IMR-90 (cell line): ENCODE results near the gene ZW10. TPM values are rescaled to one million over a fixed set of nuclear protein-coding genes. Genes with fewer than 3 reads are reported as not detected.

ENCODE experiments used
- ATAC-seq: fragments of 200-7000 bp; cut with Tn5 transposase; 2 replicates; pipeline ENCODE4 v1.9.1; 2020; ENCODE audit warnings: low read depth, mild to moderate bottlenecking, moderate library complexity
- BruUV-seq: library from RNA; stranded (reverse); fragments of 400-500 nt; replicated peaks from 2 replicates; lab custom pipeline; 2021; lab: Mats Ljungman, UMichigan
- CTCF ChIA-PET: fragments of 300-600 bp; formaldehyde crosslinking; extraction: SDS; loops from one replicate; lab custom pipeline; 2021; ENCODE audit warnings: antibody characterized with exemption; lab: Yijun Ruan, JAX
- POLR2A ChIA-PET: fragments of 300-600 bp; sonication (Branson Sonifier 250); formaldehyde crosslinking; loops from one replicate; lab custom pipeline; 2022; ENCODE audit warnings: antibody characterized with exemption; ENCODE audit not compliant: unreplicated experiment; lab: Charles Lee
- DNase-seq: peaks from one replicate; pipeline ENCODE4 v3.0.0; 2013
- H2AFZ ChIP-seq: replicated peaks from 2 replicates; pipeline ENCODE3; 2013; ENCODE audit warnings: low read length, mild to moderate bottlenecking; ENCODE audit not compliant: poor library complexity
- H2AK5ac ChIP-seq: 2 replicates; pipeline ENCODE4 v1.6.1; 2013; ENCODE audit warnings: low read depth, low read length, inconsistent platforms
- H2AK9ac ChIP-seq: replicated peaks from 2 replicates; pipeline ENCODE3; 2013; ENCODE audit warnings: mild to moderate bottlenecking, low read depth, low read length, moderate library complexity; ENCODE audit not compliant: poor library complexity
- H2BK120ac ChIP-seq: 2 replicates; pipeline ENCODE4 v1.6.1; 2013; ENCODE audit warnings: low read depth, low read length, inconsistent platforms
- H2BK15ac ChIP-seq: 3 replicates; pipeline ENCODE4 v1.6.1; 2013; ENCODE audit warnings: low read depth, low read length, inconsistent platforms
- H2BK20ac ChIP-seq: 2 replicates; pipeline ENCODE4 v1.6.1; 2013; ENCODE audit warnings: low read depth, mild to moderate bottlenecking, inconsistent platforms, low read length, moderate library complexity
- H2BK5ac ChIP-seq: 2 replicates; pipeline ENCODE4 v1.6.1; 2013; ENCODE audit warnings: mild to moderate bottlenecking, low read depth, low read length, inconsistent platforms; ENCODE audit not compliant: poor library complexity, severe bottlenecking
- H3K14ac ChIP-seq: replicated peaks from 2 replicates; pipeline ENCODE4 v1.6.1; 2013; ENCODE audit warnings: low read depth, low read length, inconsistent platforms
- H3K18ac ChIP-seq: 2 replicates; pipeline ENCODE4 v1.6.1; 2013; ENCODE audit warnings: low read depth, low read length, control low read depth
- H3K23ac ChIP-seq: 2 replicates; pipeline ENCODE4 v1.6.1; 2013; ENCODE audit warnings: low read depth, low read length, inconsistent platforms
- H3K27ac ChIP-seq: 2 replicates; pipeline ENCODE4 v1.5.1; 2013; ENCODE audit warnings: mild to moderate bottlenecking, control low read depth, low read length; ENCODE audit not compliant: insufficient read depth
- H3K27me3 ChIP-seq: 2 replicates; pipeline ENCODE4 v1.6.1; 2013; ENCODE audit warnings: low read length; ENCODE audit not compliant: control insufficient read depth, insufficient read depth
- H3K36me3 ChIP-seq: 2 replicates; pipeline ENCODE4 v1.6.1; 2013; ENCODE audit warnings: low read length, mixed read lengths; ENCODE audit not compliant: control insufficient read depth, insufficient read depth
- H3K4ac ChIP-seq: 2 replicates; pipeline ENCODE4 v1.6.1; 2013; ENCODE audit warnings: low read depth, low read length, inconsistent platforms
- H3K4me1 ChIP-seq: 2 replicates; pipeline ENCODE4 v1.6.1; 2013; ENCODE audit warnings: low read length, mixed read lengths; ENCODE audit not compliant: control insufficient read depth, insufficient read depth
- H3K4me2 ChIP-seq: 2 replicates; pipeline ENCODE4 v1.6.1; 2013; ENCODE audit warnings: low read depth, mild to moderate bottlenecking, control low read depth, low read length, moderate library complexity
- H3K4me3 ChIP-seq: 2 replicates; pipeline ENCODE4 v1.5.1; 2013; ENCODE audit warnings: low read depth, mild to moderate bottlenecking, control low read depth, low read length, moderate library complexity; ENCODE audit not compliant: insufficient read depth
- H3K56ac ChIP-seq: 2 replicates; pipeline ENCODE4 v1.6.1; 2013; ENCODE audit warnings: low read length, inconsistent platforms; ENCODE audit not compliant: insufficient read depth; ENCODE audit errors: extremely low read depth
- H3K79me1 ChIP-seq, 2 experiments: 2 replicates each; pipeline ENCODE4 v1.6.1; 2013; ENCODE audit warnings: low read length in 2 of 2, inconsistent platforms in 1 of 2, low read depth in 1 of 2
- H3K9ac ChIP-seq: 2 replicates; pipeline ENCODE4 v1.6.1; 2013; ENCODE audit warnings: low read depth, low read length, control low read depth
- H3K9me1 ChIP-seq: 2 replicates; pipeline ENCODE4 v1.6.1; 2013; ENCODE audit warnings: low read length, inconsistent platforms; ENCODE audit not compliant: insufficient read depth
- H3K9me3 ChIP-seq: 2 replicates; pipeline ENCODE4 v1.6.1; 2013; ENCODE audit warnings: low read length; ENCODE audit not compliant: control insufficient read depth, insufficient read depth
- H4K20me1 ChIP-seq: 2 replicates; pipeline ENCODE4 v1.6.1; 2013; ENCODE audit warnings: low read length, inconsistent platforms; ENCODE audit not compliant: insufficient read depth
- H4K5ac ChIP-seq: 2 replicates; pipeline ENCODE4 v1.6.1; 2013; ENCODE audit warnings: mild to moderate bottlenecking, low read depth, low read length, control low read depth
- H4K8ac ChIP-seq, 2 experiments: 2 replicates each; pipeline ENCODE4 v1.6.1; 2013; ENCODE audit warnings: low read depth in 2 of 2, low read length in 2 of 2, control low read depth in 1 of 2, inconsistent platforms in 1 of 2
- H4K91ac ChIP-seq: 2 replicates; pipeline ENCODE4 v1.6.1; 2013; ENCODE audit warnings: low read depth, low read length, inconsistent platforms; ENCODE audit not compliant: insufficient read depth
- FOS ChIP-seq: fragments of 150-350 bp; IDR thresholded peaks from 2 replicates; pipeline ENCODE4 v1.6.1; 2016; ENCODE audit warnings: low read depth, low read length
- NFE2L2 ChIP-seq: fragments of 150-350 bp; IDR thresholded peaks from 2 replicates; pipeline ENCODE4 v1.6.1; 2016; ENCODE audit warnings: low read depth, mild to moderate bottlenecking, low read length
- RAD21 ChIP-seq: IDR thresholded peaks from 2 replicates; pipeline ENCODE4 v1.6.1; 2012; ENCODE audit warnings: low read length, improper control_type of control experiment
- RCOR1 ChIP-seq: IDR thresholded peaks from 2 replicates; pipeline ENCODE4 v1.6.1; 2012; ENCODE audit warnings: mild to moderate bottlenecking, low read length, improper control_type of control experiment; ENCODE audit not compliant: insufficient replicate concordance
- WGBS, 2 experiments: methylation state at CpG; one replicate each; pipeline versions ENCODE4 v1.1.5 to v1.1.7; 2013; ENCODE audit warnings: missing lambda C conversion rate in 2 of 2; ENCODE audit not compliant: insufficient read length in 1 of 2; ENCODE audit errors: extremely low coverage in 2 of 2; 5-methylcytosine and 5-hydroxymethylcytosine counted together
- dilution Hi-C: fragments of 300-500 bp; cut with HindIII; formaldehyde crosslinking; loops from one replicate; pipeline ENCODE4 v1.14.3; 2018; ENCODE audit warnings: low sequenced_read_pairs; ENCODE audit not compliant: unreplicated experiment
- in situ Hi-C: fragments of 300-500 bp; cut with MboI; formaldehyde crosslinking; loops from 3 replicates; pipeline ENCODE4 v1.14.3; 2019; ENCODE audit warnings: low sequenced_read_pairs, inconsistent platforms, mixed read lengths
- intact Hi-C: fragments of 100-400 bp; cut with micrococcal nuclease; formaldehyde crosslinking; loops from 2 replicates; pipeline ENCODE4 v1.10.0; 2022
- polyA plus RNA-seq, 3 experiments: library from polyadenylated mRNA; depleted of rRNA; stranded (reverse); fragments of >200 nt; gene quantifications; 2 replicates each; pipeline ENCODE4 v1.2.3, GENCODE V29; 2012; ENCODE audit warnings: low replicate concordance in 1 of 3
- total RNA-seq: library from RNA; depleted of rRNA; stranded (reverse); fragments of >200 nt; gene quantifications from 2 replicates; pipeline ENCODE4 v1.2.3, GENCODE V29; 2012

ZW10 gene
- total and polyA plus RNA-seq, 2 of the 4 experiments (the other 2 are of a cell fraction) = 10.3 to 30.6 TPM

DNA sequence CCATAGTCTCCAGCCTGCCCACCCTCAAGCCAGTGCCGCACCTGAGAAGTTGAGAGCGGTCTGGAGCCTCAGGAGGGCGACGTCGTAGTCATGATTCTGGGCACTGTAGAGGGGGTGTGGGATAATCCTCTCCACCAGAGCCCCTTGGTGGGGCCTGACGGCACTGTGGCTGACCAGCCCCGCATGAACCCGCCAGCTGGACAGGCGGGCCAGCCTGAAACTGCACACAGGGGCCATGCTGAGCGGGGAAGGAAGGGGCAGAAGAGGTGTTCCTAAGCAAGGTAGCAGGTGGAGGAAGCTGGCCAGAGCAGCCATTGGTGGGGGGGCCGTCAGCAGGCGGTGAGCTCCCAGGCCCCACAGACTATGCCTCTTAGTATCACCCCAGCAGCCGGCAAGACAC is 80.5 kb downstream of the ZW10 start:
- no peak overlapping the region for H4K5ac ChIP-seq
- in situ Hi-C loops (no loop called here), intact Hi-C loops (no loop called here), dilution Hi-C loops (no loop called here)
- H3K14ac ChIP-seq = no peak overlapping the region
- peaks cover 9% of the 10 kb centered on the region; the same call in 1 of the 2 replicates for H3K9me1 ChIP-seq
- H3K18ac ChIP-seq = no peak overlapping the region
- no peaks in the 10 kb centered on the region for H3K27me3 ChIP-seq
- no TSS peak for BruUV-seq
- H3K56ac ChIP-seq = no peak overlapping the region
- no peaks in the 10 kb centered on the region for H3K79me1 ChIP-seq
- H4K20me1 ChIP-seq = no peaks in the 10 kb centered on the region
- no peak for DNase-seq
- H4K8ac ChIP-seq = no peak overlapping the region
- no peak overlapping the region for H2BK15ac ChIP-seq
- H2AFZ ChIP-seq = no peak overlapping the region
- no CpG with 5 or more reads among the region's 13 CpGs for WGBS, 2 experiments
- ChIA-PET CTCF (interaction anchor here (0.7 kb wide), 1 partner anchor 103 kb away, joined by 3 read pairs; no protein-coding TSS in a partner anchor), POLR2A (no interaction called here)
- no peak overlapping the region for H3K9ac ChIP-seq
- no peaks in the 10 kb centered on the region for H3K36me3 ChIP-seq
- H3K9me3 ChIP-seq = no peaks in the 10 kb centered on the region
- H2AK9ac ChIP-seq = no peak overlapping the region
- no peak overlapping the region for H2BK20ac ChIP-seq
- TF ChIP-seq FOS (no peak), RAD21 (no peak), RCOR1 (no peak), NFE2L2 (no peak)
- no peak overlapping the region for H3K4ac ChIP-seq
- no peak overlapping the region for H3K4me3 ChIP-seq
- no peak overlapping the region for H3K23ac ChIP-seq
- H3K27ac ChIP-seq = no peak overlapping the region
- H3K4me2 ChIP-seq = no peak overlapping the region
- no peak overlapping the region for H2AK5ac ChIP-seq
- H4K91ac ChIP-seq = no peak overlapping the region
- H2BK120ac ChIP-seq = no peak overlapping the region
- no peak overlapping the region for H2BK5ac ChIP-seq
- H3K4me1 ChIP-seq = no peaks in the 10 kb centered on the region; the same call in 1 of the 2 replicates
- ATAC-seq = no peak
